GM11168 (cell line): ENCODE measurements around the gene GMPPA.

Experiments
- in situ Hi-C: fragments of 300-500 bp; cut with MboI; formaldehyde crosslinking; loops from one replicate; pipeline ENCODE4 v1.12.0; 2022; ENCODE audit warnings: low sequenced_read_pairs; ENCODE audit not compliant: unreplicated experiment

The GMPPA gene

GRCh38 chr2:219482674-219483405, 15.9 kb upstream of the GMPPA start:
- in situ Hi-C loops = no loop called here

- in situ Hi-C loops = no loop called here
Observed at GRCh38 chr2:219483451-219484342, 15.0 kb upstream of the GMPPA start.

GRCh38 chr2:219484343-219485200, 14.1 kb upstream of the GMPPA start:
- in situ Hi-C loops = no loop called here

- in situ Hi-C loops = no loop called here
Observed at GRCh38 chr2:219485201-219485580, 13.5 kb upstream of the GMPPA start.

- in situ Hi-C loops = no loop called here
Observed at GRCh38 chr2:219486380-219486959, 12.2 kb upstream of the GMPPA start.

- in situ Hi-C loops = no loop called here
Observed at GRCh38 chr2:219488149-219488843, 10.4 kb upstream of the GMPPA start.

- in situ Hi-C loops = no loop called here
Observed at GRCh38 chr2:219488844-219489194, 9.9 kb upstream of the GMPPA start.

- in situ Hi-C loops = no loop called here
Observed at GRCh38 chr2:219489315-219489714, 9.4 kb upstream of the GMPPA start.

GRCh38 chr2:219490186-219490585, 8.5 kb upstream of the GMPPA start:
- in situ Hi-C loops = no loop called here

GRCh38 chr2:219490600-219491130, 8.0 kb upstream of the GMPPA start:
- in situ Hi-C loops = no loop called here

- in situ Hi-C loops = no loop called here
Observed at GRCh38 chr2:219491278-219491963, 7.3 kb upstream of the GMPPA start.

- in situ Hi-C loops = no loop called here
Observed at GRCh38 chr2:219492575-219492974, 6.1 kb upstream of the GMPPA start.

GRCh38 chr2:219493086-219493485, 5.6 kb upstream of the GMPPA start:
- in situ Hi-C loops = no loop called here

GRCh38 chr2:219494952-219495530, 3.6 kb upstream of the GMPPA start:
- in situ Hi-C loops = no loop called here

- in situ Hi-C loops = no loop called here
Observed at GRCh38 chr2:219495531-219496122, 3.1 kb upstream of the GMPPA start.

- in situ Hi-C loops = no loop called here
Observed at GRCh38 chr2:219496247-219496824, 2.4 kb upstream of the GMPPA start.

GRCh38 chr2:219496825-219497494, 1.7 kb upstream of the GMPPA start:
- in situ Hi-C loops = no loop called here
